GM12878 (cell line): ENCODE measurements around the gene ITPR2. TPM values are rescaled to one million over a fixed set of nuclear protein-coding genes. Genes with fewer than 3 reads are reported as not detected.
A peak's percentile ranks its signal among the peaks of the same experiment; 100 is the strongest.

Experiments
- ATAC-seq: fragments of 200-7000 bp; cut with Tn5 transposase; 3 replicates; pipeline ENCODE4 v1.9.1; 2020; ENCODE audit warnings: mild to moderate bottlenecking, moderate library complexity
- BruUV-seq: library from RNA; stranded (reverse); fragments of 400-500 nt; replicated peaks from 2 replicates; lab custom pipeline; 2021; lab: Mats Ljungman, UMichigan
- CTCF ChIA-PET: fragments of 300-600 bp; sonication (Branson Sonifier 250); formaldehyde crosslinking; extraction: SDS; loops from one replicate; lab custom pipeline; 2021; ENCODE audit warnings: inconsistent platforms; lab: Yijun Ruan, JAX
- POLR2A ChIA-PET: fragments of 350-600 bp; formaldehyde crosslinking; extraction: SDS; loops from one replicate; lab custom pipeline; 2021; ENCODE audit warnings: inconsistent platforms; lab: Charles Lee
- RAD21 ChIA-PET: fragments of 300-600 bp; sonication (Branson Sonifier 250); formaldehyde crosslinking; loops from one replicate; lab custom pipeline; 2023; ENCODE audit warnings: antibody characterized with exemption; ENCODE audit not compliant: unreplicated experiment; lab: Charles Lee
- SMC1A ChIA-PET: fragments of 300-600 bp; sonication (Branson Sonifier 250); formaldehyde crosslinking; loops from one replicate; lab custom pipeline; 2023; ENCODE audit not compliant: unreplicated experiment, uncharacterized antibody; lab: Charles Lee
- DNase-seq: peaks from one replicate; pipeline ENCODE4 v3.0.0-alpha.2; 2011; ENCODE audit warnings: low read depth, low spot score
- FAIRE-seq: peaks from 3 replicates; lab custom pipeline; 2011; peaks lifted over from hg19 to GRCh38; lab: Jason Lieb, UNC
- H2AFZ ChIP-seq: 2 replicates; pipeline ENCODE4 v1.6.0; 2011; ENCODE audit warnings: low read depth, low read length, control low read depth; ENCODE audit not compliant: control insufficient read depth
- H3K27ac ChIP-seq: 2 replicates; pipeline ENCODE4 v1.5.1; 2011; ENCODE audit warnings: control low read depth; ENCODE audit not compliant: control insufficient read depth, insufficient read depth
- H3K27me3 ChIP-seq, 2 experiments: replicated peaks in 1 of 2; 2 replicates each; pipeline versions ENCODE4 v1.6.0 to v1.6.1; 2011; ENCODE audit warnings: low read length in 1 of 2; ENCODE audit not compliant: control insufficient read depth in 2 of 2, insufficient read depth in 2 of 2
- H3K36me3 ChIP-seq, 2 experiments: 2 replicates each; pipeline ENCODE4 v1.5.1; 2011; ENCODE audit warnings: low read length in 1 of 2; ENCODE audit not compliant: control insufficient read depth in 2 of 2, insufficient read depth in 2 of 2
- H3K4me1 ChIP-seq: 2 replicates; pipeline ENCODE4 v1.6.1; 2011; ENCODE audit warnings: mild to moderate bottlenecking, low read length, moderate library complexity, mixed read lengths; ENCODE audit not compliant: control insufficient read depth, insufficient read depth
- H3K4me2 ChIP-seq: 2 replicates; pipeline ENCODE4 v1.6.0; 2011; ENCODE audit warnings: control low read depth; ENCODE audit not compliant: control insufficient read depth, insufficient read depth
- H3K4me3 ChIP-seq: fragments of 200-600 bp; sonication (generic); 2 replicates; pipeline ENCODE4 v1.5.1; 2016
- H3K79me2 ChIP-seq: 2 replicates; pipeline ENCODE4 v1.6.0; 2011; ENCODE audit warnings: low read length; ENCODE audit not compliant: control insufficient read depth, insufficient read depth
- H3K9ac ChIP-seq: 2 replicates; pipeline ENCODE4 v1.8.0; 2011; ENCODE audit warnings: low read length, control low read depth, mixed read lengths; ENCODE audit not compliant: control insufficient read depth, insufficient read depth
- H3K9me3 ChIP-seq: replicated peaks from 3 replicates; pipeline ENCODE4 v1.5.1; 2011; ENCODE audit warnings: mild to moderate bottlenecking, low read length; ENCODE audit not compliant: control insufficient read depth, insufficient read depth
- H4K20me1 ChIP-seq: 2 replicates; pipeline ENCODE4 v1.6.0; 2011; ENCODE audit not compliant: control insufficient read depth, insufficient read depth
- BACH1 ChIP-seq: fragments of 450-650 bp; IDR thresholded peaks from 2 replicates; pipeline ENCODE4 v1.6.1; 2017; ENCODE audit warnings: mild to moderate bottlenecking, borderline replicate concordance
- E4F1 ChIP-seq: fragments of 450-650 bp; IDR thresholded peaks from 2 replicates; pipeline ENCODE4 v1.6.1; 2018; ENCODE audit warnings: borderline replicate concordance, mild to moderate bottlenecking; ENCODE audit not compliant: partially characterized antibody
- HCFC1 ChIP-seq: fragments of 150-350 bp; IDR thresholded peaks from 2 replicates; pipeline ENCODE4 v1.6.1; 2014; ENCODE audit warnings: low read length
- JUND ChIP-seq: IDR thresholded peaks from 2 replicates; pipeline ENCODE4 v1.6.1; 2012; ENCODE audit warnings: low read depth, mild to moderate bottlenecking, low read length, improper control_type of control experiment, moderate library complexity
- WGBS: methylation state at CpG from one replicate; pipeline ENCODE4 v1.1.6; 2016; ENCODE audit warnings: low lambda C conversion rate; ENCODE audit not compliant: insufficient replicate concordance, insufficient coverage; ENCODE audit errors: missing lambda C conversion rate; 5-methylcytosine and 5-hydroxymethylcytosine counted together
- in situ Hi-C: fragments of 300-500 bp; cut with MboI; formaldehyde crosslinking; loops from 9 replicates; pipeline ENCODE4 v1.14.3; 2018; ENCODE audit warnings: mixed read lengths
- intact Hi-C: fragments of 100-400 bp; cut with micrococcal nuclease; formaldehyde crosslinking; loops from one replicate; pipeline ENCODE4 v1.14.2; 2022; ENCODE audit not compliant: unreplicated experiment
- polyA plus RNA-seq, 11 experiments: library from polyadenylated mRNA; depleted of rRNA in 4 of 11; unstranded in 6 of 11; stranded (reverse) in 5 of 11; fragments of >200 nt; fragmentation: Nextera tagmentation in 4 of 11; fragmentation: Illumina TruSeq in 1 of 11; extraction: Ambion mirVana in 4 of 11; extraction: Trizol in 1 of 11; gene quantifications; 1 replicate in 1 of 11; 2 replicates in 10 of 11; pipeline versions ENCODE4 v1.2.1 to v1.2.3, GENCODE V29; 2011 to 2016; ENCODE audit warnings: inconsistent platforms in 2 of 11, missing spikeins in 2 of 11, low read depth in 1 of 11
- total RNA-seq, 4 experiments: library from RNA; depleted of rRNA in 3 of 4; stranded (reverse); fragments of >200 nt in 3 of 4; fragmentation: Illumina TruSeq in 1 of 4; extraction: Trizol in 1 of 4; gene quantifications; 2 replicates each; pipeline versions ENCODE4 v1.2.1 to v1.2.3, GENCODE V29; 2013 to 2021
- TF ChIP-seq, protein P1 (sequence below): fragments of 450-650 bp; IDR thresholded peaks from 2 replicates; pipeline ENCODE4 v1.6.1; 2017; ENCODE audit warnings: mild to moderate bottlenecking, moderate library complexity

Gene ITPR2
- total and polyA plus RNA-seq, 10 of the 15 experiments (the other 5 are each of a cell fraction or from before 2014, with no cell fraction given) = 7.5 to 76.2 (median 47.1) TPM

DNA sequence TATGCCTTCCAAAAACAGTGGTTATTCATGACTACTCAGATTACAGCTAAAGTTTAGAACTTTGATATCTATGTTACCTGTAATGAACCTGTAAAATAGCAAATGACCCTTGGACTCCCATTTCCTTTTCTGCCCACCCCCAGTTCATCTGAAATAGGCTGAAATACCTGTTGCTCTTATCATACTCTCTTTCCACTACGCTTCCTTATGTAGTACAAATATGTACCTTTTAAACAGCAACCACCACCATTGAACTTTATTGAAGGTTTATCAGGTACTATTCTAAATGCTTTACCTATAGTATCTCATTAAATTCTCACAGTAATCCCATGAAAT lies 398.0 kb downstream of the ITPR2 start:
- no peaks in the 10 kb centered on the region for H3K27me3 ChIP-seq
- H3K27ac ChIP-seq = no peak overlapping the region
- ChIA-PET RAD21 (interaction anchor here (1.0 kb wide), 1 partner anchor 32 kb away, joined by 3 read pairs; no protein-coding TSS in a partner anchor), SMC1A (interaction anchor here (0.7 to 2.0 kb wide), 9 partner anchors 11 to 338 kb away, joined by 3 to 6 read pairs (median 4); no protein-coding TSS in a partner anchor), CTCF (interaction anchor here (0.8 to 1.6 kb wide), 6 partner anchors 12 to 316 kb away, joined by 3 to 8 read pairs (median 3); no protein-coding TSS in a partner anchor), POLR2A (interaction anchor here (0.6 kb wide), 1 partner anchor 57 kb away, joined by 3 read pairs; no protein-coding TSS in a partner anchor)
- TSS peak; percentile 22 for BruUV-seq
- H3K36me3 ChIP-seq = peaks cover 0 to 19% of the 10 kb centered on the region in 2 experiments; a peak in 2 of 4 replicates
- in situ Hi-C loops = no loop called here
- no peak overlapping the region for H3K4me3 ChIP-seq
- no peaks in the 10 kb centered on the region for H4K20me1 ChIP-seq
- WGBS = 94% methylated on average over 1 of the region's 1 CpG
- no peak for TF ChIP-seq JUND
- TF ChIP-seq HCFC1 = no peak
- TF ChIP-seq E4F1 = no peak
- TF ChIP-seq, protein P1, sequence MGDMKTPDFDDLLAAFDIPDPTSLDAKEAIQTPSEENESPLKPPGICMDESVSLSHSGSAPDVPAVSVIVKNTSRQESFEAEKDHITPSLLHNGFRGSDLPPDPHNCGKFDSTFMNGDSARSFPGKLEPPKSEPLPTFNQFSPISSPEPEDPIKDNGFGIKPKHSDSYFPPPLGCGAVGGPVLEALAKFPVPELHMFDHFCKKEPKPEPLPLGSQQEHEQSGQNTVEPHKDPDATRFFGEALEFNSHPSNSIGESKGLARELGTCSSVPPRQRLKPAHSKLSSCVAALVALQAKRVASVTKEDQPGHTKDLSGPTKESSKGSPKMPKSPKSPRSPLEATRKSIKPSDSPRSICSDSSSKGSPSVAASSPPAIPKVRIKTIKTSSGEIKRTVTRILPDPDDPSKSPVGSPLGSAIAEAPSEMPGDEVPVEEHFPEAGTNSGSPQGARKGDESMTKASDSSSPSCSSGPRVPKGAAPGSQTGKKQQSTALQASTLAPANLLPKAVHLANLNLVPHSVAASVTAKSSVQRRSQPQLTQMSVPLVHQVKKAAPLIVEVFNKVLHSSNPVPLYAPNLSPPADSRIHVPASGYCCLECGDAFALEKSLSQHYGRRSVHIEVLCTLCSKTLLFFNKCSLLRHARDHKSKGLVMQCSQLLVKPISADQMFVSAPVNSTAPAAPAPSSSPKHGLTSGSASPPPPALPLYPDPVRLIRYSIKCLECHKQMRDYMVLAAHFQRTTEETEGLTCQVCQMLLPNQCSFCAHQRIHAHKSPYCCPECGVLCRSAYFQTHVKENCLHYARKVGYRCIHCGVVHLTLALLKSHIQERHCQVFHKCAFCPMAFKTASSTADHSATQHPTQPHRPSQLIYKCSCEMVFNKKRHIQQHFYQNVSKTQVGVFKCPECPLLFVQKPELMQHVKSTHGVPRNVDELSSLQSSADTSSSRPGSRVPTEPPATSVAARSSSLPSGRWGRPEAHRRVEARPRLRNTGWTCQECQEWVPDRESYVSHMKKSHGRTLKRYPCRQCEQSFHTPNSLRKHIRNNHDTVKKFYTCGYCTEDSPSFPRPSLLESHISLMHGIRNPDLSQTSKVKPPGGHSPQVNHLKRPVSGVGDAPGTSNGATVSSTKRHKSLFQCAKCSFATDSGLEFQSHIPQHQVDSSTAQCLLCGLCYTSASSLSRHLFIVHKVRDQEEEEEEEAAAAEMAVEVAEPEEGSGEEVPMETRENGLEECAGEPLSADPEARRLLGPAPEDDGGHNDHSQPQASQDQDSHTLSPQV = no peak
- no peak for TF ChIP-seq BACH1
- no peak overlapping the region for H2AFZ ChIP-seq
- ATAC-seq = no peak
- H3K4me1 ChIP-seq = no peaks in the 10 kb centered on the region
- no peak for DNase-seq
- intact Hi-C loops = loop anchor here (2.0 to 10.0 kb wide), 2 partner anchors 38 to 220 kb away; no protein-coding TSS in a partner anchor
- FAIRE-seq = no peak
- H3K9me3 ChIP-seq = no peaks in the 10 kb centered on the region
- no peaks in the 10 kb centered on the region for H3K79me2 ChIP-seq
- no peak overlapping the region for H3K9ac ChIP-seq
- H3K4me2 ChIP-seq = no peak overlapping the region
